CD8-positive, alpha-beta memory T cell (primary cell): ENCODE data around the gene ABCA4. TPM values are rescaled to one million over a fixed set of nuclear protein-coding genes. Genes with fewer than 3 reads are reported as not detected.

ENCODE experiments used
- CTCF ChIA-PET: fragments of 350-600 bp; sonication (Branson Sonifier 250); formaldehyde crosslinking; loops from one replicate; lab custom pipeline; 2021; ENCODE audit warnings: antibody characterized with exemption; lab: Charles Lee
- POLR2A ChIA-PET: fragments of 350-600 bp; sonication (Branson Sonifier 250); formaldehyde crosslinking; loops from one replicate; lab custom pipeline; 2021; ENCODE audit warnings: antibody characterized with exemption; lab: Charles Lee
- DNase-seq, 5 donors: peaks; one replicate each; pipeline versions ENCODE4 v3.0.0 to v3.0.0-alpha.2; 2020 to 2022; ENCODE audit warnings: mixed read lengths in 1 of 5
- H3K27ac ChIP-seq: one replicate; pipeline ENCODE4 v1.7.0; 2013; ENCODE audit warnings: low read depth, mild to moderate bottlenecking, low read length, moderate library complexity
- H3K27me3 ChIP-seq: 2 replicates; pipeline ENCODE4 v1.7.0; 2013; ENCODE audit warnings: low read length, mild to moderate bottlenecking; ENCODE audit not compliant: insufficient read depth, poor library complexity, severe bottlenecking
- H3K36me3 ChIP-seq: 2 replicates; pipeline ENCODE4 v1.7.0; 2013; ENCODE audit warnings: mild to moderate bottlenecking, low read length, moderate library complexity; ENCODE audit not compliant: insufficient read depth
- H3K4me1 ChIP-seq: 2 replicates; pipeline ENCODE4 v1.7.0; 2013; ENCODE audit warnings: mild to moderate bottlenecking, low read length, moderate library complexity; ENCODE audit not compliant: insufficient read depth
- H3K4me3 ChIP-seq: 2 replicates; pipeline ENCODE4 v1.7.0; 2013; ENCODE audit warnings: mild to moderate bottlenecking, low read length
- H3K9me3 ChIP-seq: 2 replicates; pipeline ENCODE4 v1.7.0; 2013; ENCODE audit warnings: mild to moderate bottlenecking, low read length
- H3K27ac Mint-ChIP-seq, 8 donors: one replicate each; pipeline ENCODE4 v1.8.0; 2020 to 2021; ENCODE audit warnings: mixed read lengths in 8 of 8, mild to moderate bottlenecking in 6 of 8, inconsistent platforms in 3 of 8, moderate library complexity in 3 of 8
- H3K27me3 Mint-ChIP-seq, 2 donors: one replicate each; pipeline ENCODE4 v1.8.0; 2020 to 2021; ENCODE audit warnings: mixed read lengths in 2 of 2, mild to moderate bottlenecking in 1 of 2, moderate library complexity in 1 of 2
- H3K36me3 Mint-ChIP-seq, 3 donors: one replicate each; pipeline ENCODE4 v1.8.0; 2020 to 2021; ENCODE audit warnings: mixed read lengths in 3 of 3, inconsistent platforms in 1 of 3, mild to moderate bottlenecking in 1 of 3
- H3K4me1 Mint-ChIP-seq, 3 donors: one replicate each; pipeline ENCODE4 v1.8.0; 2020 to 2021; ENCODE audit warnings: mixed read lengths in 3 of 3, inconsistent platforms in 1 of 3, mild to moderate bottlenecking in 1 of 3
- H3K4me3 Mint-ChIP-seq, 7 donors: one replicate each; pipeline ENCODE4 v1.8.0; 2020 to 2021; ENCODE audit warnings: mixed read lengths in 7 of 7, mild to moderate bottlenecking in 6 of 7, moderate library complexity in 4 of 7, inconsistent platforms in 2 of 7
- H3K9me3 Mint-ChIP-seq, 5 donors: one replicate each; pipeline ENCODE4 v1.8.0; 2020 to 2022; ENCODE audit warnings: mixed read lengths in 5 of 5, mild to moderate bottlenecking in 3 of 5, moderate library complexity in 2 of 5, inconsistent platforms in 1 of 5
- polyA plus RNA-seq: library from polyadenylated mRNA; unstranded; fragments of 300-500 nt; fragmentation: Illumina TruSeq; gene quantifications from one replicate; pipeline ENCODE4 v1.2.3, GENCODE V29; 2021
- total RNA-seq, 2 experiments: library from RNA; stranded (reverse); gene quantifications; one replicate each; pipeline ENCODE4 v1.2.3, GENCODE V29; 2021

ABCA4 gene
- total and polyA plus RNA-seq, 3 experiments from 2014 or later = not detected

DNA sequence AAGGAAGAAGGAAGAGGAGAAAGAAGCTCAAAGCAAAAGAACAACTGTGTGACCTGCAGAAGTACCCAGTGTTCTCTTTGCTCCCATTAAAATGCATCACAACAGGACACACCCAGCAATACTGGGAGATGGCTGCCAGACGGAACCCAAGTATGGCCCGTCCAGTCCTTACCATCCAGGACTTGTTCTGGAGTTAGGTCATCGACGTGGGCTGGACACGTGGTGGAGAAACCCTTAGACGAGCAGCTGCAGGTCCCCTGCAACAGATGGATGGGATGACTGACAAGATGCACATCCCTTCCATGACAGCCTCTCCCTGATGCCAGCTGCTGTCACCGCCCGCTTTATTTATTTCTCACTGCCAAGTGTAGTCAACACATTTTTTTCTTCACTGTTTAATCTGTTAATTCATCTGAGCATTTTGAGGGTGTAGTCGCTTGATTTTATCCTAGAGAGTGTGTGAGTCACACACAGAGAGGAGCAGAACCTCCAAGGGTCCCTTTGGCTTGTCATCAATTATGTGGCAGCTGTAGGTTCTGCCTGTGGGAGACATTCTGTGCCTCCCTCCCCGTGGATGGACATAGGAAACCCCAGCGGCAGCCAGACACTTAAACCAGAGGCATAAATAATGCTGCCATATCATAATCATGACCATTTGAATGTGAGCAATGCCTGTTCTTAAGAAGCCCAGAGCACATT is 80.9 kb downstream of the ABCA4 start:
- Histone ChIP-seq H3K4me1 (no peaks in the 10 kb centered on the region), H3K27ac (no peak overlapping the region), H3K4me3 (no peak overlapping the region), H3K27me3 (peaks cover 6% of the 10 kb centered on the region), H3K36me3 (no peaks in the 10 kb centered on the region), H3K9me3 (no peaks in the 10 kb centered on the region)
- Mint-ChIP-seq H3K36me3 (no peaks in the 10 kb centered on the region), H3K4me3 (no peak overlapping the region), H3K4me1 (peaks cover 0 to 8% (median 5%) of the 10 kb centered on the region in 3 donors), H3K27ac (peak overlapping the region in 1 of 8 donors; percentile 48), H3K27me3 (peaks cover 25 to 65% of the 10 kb centered on the region in 2 donors), H3K9me3 (no peaks in the 10 kb centered on the region)
- DNase-seq = no peak
- CTCF ChIA-PET = interaction anchor here (0.8 to 3.4 kb wide), 8 partner anchors 9 to 432 kb away, joined by 3 to 22 read pairs (median 4); no protein-coding TSS in a partner anchor
- POLR2A ChIA-PET = no interaction called here

DNA sequence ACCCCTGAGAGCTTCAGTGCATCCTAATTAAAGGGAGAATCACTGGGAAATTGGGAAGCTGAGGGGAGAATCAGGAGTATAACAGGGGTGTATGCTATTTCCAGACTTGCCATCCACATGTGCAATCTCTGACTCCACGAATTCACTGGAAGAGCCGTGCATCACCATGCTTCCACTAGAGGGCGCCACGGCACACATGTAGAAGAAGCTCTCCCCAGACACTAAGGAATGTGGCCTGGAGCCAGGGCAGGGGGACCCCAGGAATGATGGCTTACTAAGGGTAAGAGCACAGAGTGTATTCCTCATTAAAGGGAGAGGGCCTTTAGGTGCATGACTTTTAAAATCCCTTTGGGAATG is 81.5 kb downstream of the ABCA4 start:
- ChIA-PET POLR2A (no interaction called here), CTCF (interaction anchor here (0.6 to 3.4 kb wide), 9 partner anchors 8 to 432 kb away, joined by 3 to 22 read pairs (median 4); no protein-coding TSS in a partner anchor)
- Mint-ChIP-seq H3K4me1 (peaks cover 0 to 8% (median 4%) of the 10 kb centered on the region in 3 donors), H3K36me3 (no peaks in the 10 kb centered on the region), H3K27me3 (peaks cover 21 to 60% of the 10 kb centered on the region in 2 donors), H3K27ac (no peak overlapping the region), H3K9me3 (no peaks in the 10 kb centered on the region), H3K4me3 (no peak overlapping the region)
- peak; percentile 16 to 59 (median 20) for DNase-seq
- peaks cover 6% of the 10 kb centered on the region for H3K27me3 ChIP-seq
- H3K9me3 ChIP-seq = no peaks in the 10 kb centered on the region
- no peaks in the 10 kb centered on the region for H3K36me3 ChIP-seq
- H3K27ac ChIP-seq = no peak overlapping the region
- H3K4me1 ChIP-seq = no peaks in the 10 kb centered on the region
- H3K4me3 ChIP-seq = no peak overlapping the region

DNA sequence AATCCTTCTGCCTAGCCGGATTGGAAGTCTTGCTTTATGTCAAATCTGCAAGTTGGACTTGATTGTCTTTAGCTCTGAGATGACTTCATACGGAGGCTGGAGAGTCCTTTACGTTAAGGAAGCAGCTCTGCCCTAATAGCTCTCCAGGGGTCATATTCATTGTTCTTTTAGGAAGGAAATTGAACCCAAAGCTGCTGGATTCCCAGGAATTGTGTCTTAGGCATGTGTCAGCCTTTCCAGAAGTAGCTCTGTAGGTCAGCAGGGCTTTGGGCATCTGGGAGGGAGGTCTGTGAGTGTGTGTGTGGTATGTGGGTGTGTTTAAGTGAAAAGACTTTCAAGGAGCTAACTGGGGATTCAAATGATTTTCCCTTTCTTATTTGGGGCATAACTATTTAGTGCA is 82.4 kb downstream of the ABCA4 start:
- CTCF ChIA-PET = interaction anchor here (1.6 to 3.4 kb wide), 2 partner anchors 12 to 425 kb away, joined by 7 to 22 read pairs; no protein-coding TSS in a partner anchor
- no peaks in the 10 kb centered on the region for H3K36me3 ChIP-seq
- POLR2A ChIA-PET = no interaction called here
- no peaks in the 10 kb centered on the region for H3K9me3 ChIP-seq
- H3K27me3 ChIP-seq = peaks cover 6% of the 10 kb centered on the region
- H3K27ac Mint-ChIP-seq = peak overlapping the region in 1 of 8 donors; percentile 36
- no peak overlapping the region for H3K4me3 ChIP-seq
- peaks cover 0 to 8% (median 0%) of the 10 kb centered on the region in 3 donors for H3K4me1 Mint-ChIP-seq
- H3K9me3 Mint-ChIP-seq = no peaks in the 10 kb centered on the region
- H3K27ac ChIP-seq = no peak overlapping the region
- H3K4me3 Mint-ChIP-seq = no peak overlapping the region
- H3K4me1 ChIP-seq = no peaks in the 10 kb centered on the region
- H3K36me3 Mint-ChIP-seq = no peaks in the 10 kb centered on the region
- H3K27me3 Mint-ChIP-seq = peaks cover 19 to 59% of the 10 kb centered on the region in 2 donors
- DNase-seq = no peak

DNA sequence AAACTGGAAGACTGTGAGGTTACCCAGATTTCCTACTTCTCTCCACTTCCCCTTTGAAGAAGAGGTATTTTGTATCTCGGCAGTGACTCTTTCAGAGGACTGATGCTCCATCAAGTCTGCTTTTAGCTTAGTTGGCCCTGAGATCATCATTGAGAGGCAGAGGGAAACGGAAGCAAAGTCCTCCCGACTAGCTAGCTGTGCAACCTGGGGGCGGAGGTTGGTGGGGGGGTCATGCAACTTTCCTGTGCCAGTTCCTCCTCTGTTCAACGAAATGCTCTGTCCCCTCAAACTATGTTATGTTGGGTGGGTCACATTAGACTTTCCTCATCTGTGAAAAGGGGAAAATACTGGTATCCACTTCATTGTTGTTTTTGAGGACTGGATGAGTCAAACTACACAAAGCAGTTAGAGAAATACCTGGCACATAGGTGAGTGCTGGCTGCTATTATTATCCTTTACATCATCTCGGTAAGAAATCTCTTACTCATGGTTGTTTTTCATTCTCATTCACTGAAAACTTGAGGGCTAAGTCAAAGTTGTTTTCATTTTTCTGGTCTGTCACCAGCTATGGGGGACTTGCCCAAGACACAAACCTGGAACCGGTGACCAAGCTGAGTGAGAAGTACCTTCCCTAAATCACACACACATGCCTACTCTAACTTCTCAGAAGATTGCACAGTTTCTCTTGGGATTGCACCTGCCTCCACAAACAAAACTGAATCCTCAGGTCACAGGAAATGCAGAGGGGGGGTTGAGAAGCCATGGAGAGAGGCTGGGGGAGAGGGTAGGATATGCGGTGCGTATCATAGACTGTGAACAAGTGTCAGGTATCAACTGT is 83.3 kb downstream of the ABCA4 start:
- DNase-seq = no peak
- H3K27ac Mint-ChIP-seq = peak overlapping the region in 1 of 8 donors; percentile 44
- no peaks in the 10 kb centered on the region for H3K4me1 ChIP-seq
- CTCF ChIA-PET = interaction anchor here (3.4 kb wide), 1 partner anchor 11 kb away, joined by 22 read pairs; no protein-coding TSS in a partner anchor
- H3K9me3 ChIP-seq = no peaks in the 10 kb centered on the region
- H3K36me3 ChIP-seq = no peaks in the 10 kb centered on the region
- H3K4me3 ChIP-seq = no peak overlapping the region
- peaks cover 0 to 8% (median 0%) of the 10 kb centered on the region in 3 donors for H3K4me1 Mint-ChIP-seq
- no peaks in the 10 kb centered on the region for H3K36me3 Mint-ChIP-seq
- H3K27me3 Mint-ChIP-seq = peaks cover 17 to 61% of the 10 kb centered on the region in 2 donors
- H3K27ac ChIP-seq = no peak overlapping the region
- no peaks in the 10 kb centered on the region for H3K9me3 Mint-ChIP-seq
- peaks cover 6% of the 10 kb centered on the region for H3K27me3 ChIP-seq
- POLR2A ChIA-PET = no interaction called here
- no peak overlapping the region for H3K4me3 Mint-ChIP-seq

DNA sequence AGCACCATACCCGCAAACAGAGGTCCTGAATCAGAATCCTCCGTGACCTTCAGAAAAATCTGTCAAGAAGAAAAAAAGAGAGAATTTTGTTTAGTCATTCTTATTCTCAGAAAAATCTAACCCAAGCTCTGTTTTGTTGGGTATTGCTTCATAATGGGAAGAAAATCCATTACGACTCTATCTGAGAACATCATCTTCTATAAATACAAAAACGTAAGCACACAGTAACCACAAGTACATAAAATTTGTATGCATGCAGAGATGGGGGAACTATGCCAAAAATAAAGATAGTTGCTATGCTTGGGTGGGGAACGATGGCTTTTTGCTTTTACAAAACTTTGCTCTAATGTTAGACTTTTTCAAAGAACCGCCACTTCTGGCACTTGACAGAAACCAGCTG is 84.2 kb downstream of the ABCA4 start:
- ChIA-PET CTCF (no interaction called here), POLR2A (no interaction called here)
- peaks cover 0 to 8% (median 0%) of the 10 kb centered on the region in 3 donors for H3K4me1 Mint-ChIP-seq
- H3K27me3 Mint-ChIP-seq = peaks cover 12 to 56% of the 10 kb centered on the region in 2 donors
- H3K4me3 Mint-ChIP-seq = no peak overlapping the region
- H3K27ac ChIP-seq = no peak overlapping the region
- H3K9me3 Mint-ChIP-seq = no peaks in the 10 kb centered on the region
- no peak overlapping the region for H3K4me3 ChIP-seq
- DNase-seq = no peak
- no peak overlapping the region for H3K27ac Mint-ChIP-seq
- peaks cover 6% of the 10 kb centered on the region for H3K27me3 ChIP-seq
- H3K9me3 ChIP-seq = no peaks in the 10 kb centered on the region
- H3K4me1 ChIP-seq = no peaks in the 10 kb centered on the region
- no peaks in the 10 kb centered on the region for H3K36me3 Mint-ChIP-seq
- H3K36me3 ChIP-seq = no peaks in the 10 kb centered on the region

DNA sequence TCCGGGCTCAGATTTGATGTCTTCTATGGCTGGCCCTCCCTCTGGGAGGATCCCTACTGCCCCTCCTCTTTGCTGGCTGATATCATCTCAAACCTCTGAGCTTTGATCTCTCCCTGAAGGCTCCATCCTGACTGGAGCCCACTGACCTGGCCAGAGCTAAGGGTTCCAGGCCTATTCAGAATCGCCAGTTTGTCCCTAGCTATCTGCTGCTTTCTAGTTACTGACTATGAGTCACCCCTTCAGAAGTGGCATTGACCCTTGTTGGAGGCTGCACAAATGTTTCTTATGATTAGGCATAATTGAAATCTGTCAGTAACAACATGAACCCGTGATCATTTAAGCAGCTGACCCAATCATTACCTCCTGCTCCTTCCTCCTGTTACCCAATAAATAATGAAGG is 87.1 kb downstream of the ABCA4 start:
- H3K4me3 ChIP-seq = no peak overlapping the region
- DNase-seq = no peak
- no peak overlapping the region for H3K27ac ChIP-seq
- ChIA-PET CTCF (interaction anchor here (1.0 to 1.1 kb wide), 2 partner anchors 8 to 11 kb away, joined by 3 read pairs; no protein-coding TSS in a partner anchor), POLR2A (no interaction called here)
- Mint-ChIP-seq H3K4me1 (peaks cover 0 to 8% (median 0%) of the 10 kb centered on the region in 3 donors), H3K27ac (no peak overlapping the region), H3K9me3 (no peaks in the 10 kb centered on the region), H3K4me3 (no peak overlapping the region), H3K27me3 (peaks cover 12 to 52% of the 10 kb centered on the region in 2 donors), H3K36me3 (no peaks in the 10 kb centered on the region)
- no peaks in the 10 kb centered on the region for H3K4me1 ChIP-seq
- H3K36me3 ChIP-seq = no peaks in the 10 kb centered on the region
- H3K27me3 ChIP-seq = peaks cover 6% of the 10 kb centered on the region
- H3K9me3 ChIP-seq = no peaks in the 10 kb centered on the region

DNA sequence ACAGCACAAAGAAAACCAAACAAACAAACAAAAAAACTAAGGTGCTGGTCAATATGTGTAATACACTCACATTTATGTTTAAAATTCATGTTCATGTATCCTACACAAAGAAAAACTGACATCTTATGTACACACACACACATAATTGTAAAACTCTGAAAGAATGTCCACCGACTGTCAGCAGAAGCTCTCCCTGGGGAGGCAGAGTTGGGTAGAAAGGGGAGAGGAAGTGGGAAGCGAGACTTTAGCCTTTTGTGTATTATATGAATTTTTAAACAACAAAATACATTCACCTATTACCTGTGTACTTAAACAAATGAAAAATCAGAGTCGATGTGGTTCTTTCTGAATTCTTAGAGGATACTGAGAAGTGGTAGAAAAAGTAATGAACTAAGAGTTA is 88.3 kb downstream of the ABCA4 start:
- no peaks in the 10 kb centered on the region for H3K9me3 Mint-ChIP-seq
- ChIA-PET CTCF (no interaction called here), POLR2A (no interaction called here)
- Histone ChIP-seq H3K36me3 (no peaks in the 10 kb centered on the region), H3K4me1 (no peaks in the 10 kb centered on the region), H3K27ac (no peak overlapping the region), H3K4me3 (no peak overlapping the region), H3K9me3 (no peaks in the 10 kb centered on the region), H3K27me3 (peaks cover 4% of the 10 kb centered on the region)
- H3K4me3 Mint-ChIP-seq = no peak overlapping the region
- peaks cover 0 to 8% (median 0%) of the 10 kb centered on the region in 3 donors for H3K4me1 Mint-ChIP-seq
- DNase-seq = no peak
- H3K36me3 Mint-ChIP-seq = no peaks in the 10 kb centered on the region
- peaks cover 11 to 42% of the 10 kb centered on the region in 2 donors for H3K27me3 Mint-ChIP-seq
- H3K27ac Mint-ChIP-seq = no peak overlapping the region

DNA sequence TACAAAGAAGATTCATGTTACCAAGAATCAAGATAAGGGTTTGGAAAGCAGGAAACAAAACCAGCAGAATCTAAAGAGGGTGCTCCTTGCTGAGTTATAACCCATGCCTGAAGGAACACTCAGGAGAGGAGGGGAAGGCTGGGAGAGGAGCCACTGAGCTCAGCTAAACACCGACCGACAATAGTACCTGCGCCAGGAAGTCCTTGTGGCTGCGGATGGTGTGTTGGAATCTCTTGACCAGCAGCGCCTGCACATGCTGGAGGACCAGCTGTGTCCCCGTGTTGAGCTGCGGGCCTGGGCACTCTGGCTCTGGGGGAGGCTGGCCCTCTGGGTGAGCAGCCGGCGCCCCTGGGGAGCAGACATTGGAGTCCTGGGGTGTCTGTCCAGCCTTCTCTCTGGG is 89.4 kb downstream of the ABCA4 start:
- Mint-ChIP-seq H3K4me3 (no peak overlapping the region), H3K27ac (no peak overlapping the region), H3K27me3 (peaks cover 6 to 31% of the 10 kb centered on the region in 2 donors), H3K36me3 (no peaks in the 10 kb centered on the region), H3K9me3 (no peaks in the 10 kb centered on the region), H3K4me1 (peaks cover 0 to 8% (median 0%) of the 10 kb centered on the region in 3 donors)
- H3K9me3 ChIP-seq = no peaks in the 10 kb centered on the region
- no peak overlapping the region for H3K4me3 ChIP-seq
- H3K27me3 ChIP-seq = no peaks in the 10 kb centered on the region
- ChIA-PET CTCF (interaction anchor here (1.2 to 1.5 kb wide), 2 partner anchors 8 kb away, joined by 3 to 4 read pairs; no protein-coding TSS in a partner anchor), POLR2A (no interaction called here)
- H3K27ac ChIP-seq = no peak overlapping the region
- H3K4me1 ChIP-seq = no peaks in the 10 kb centered on the region
- no peak for DNase-seq
- no peaks in the 10 kb centered on the region for H3K36me3 ChIP-seq
